ENCODE data around the gene SEPHS1. TPM values are rescaled to one million over a fixed set of nuclear protein-coding genes. Genes with fewer than 3 reads are reported as not detected.

Gene SEPHS1
- total and polyA plus RNA-seq, 2 experiments from 2014 or later: 45.9 to 52.8 TPM

- Histone ChIP-seq H3K79me2 (no peaks in the 10 kb centered on the region), H3K4me2 (no peak overlapping the region), H3K4me3 (no peak overlapping the region), H3K27me3 (no peaks in the 10 kb centered on the region), H4K20me1 (ENCODE audit: insufficient read depth, poor library complexity, severe bottlenecking) (no peaks in the 10 kb centered on the region), H3K4me1 (ENCODE audit: insufficient read depth) (no peaks in the 10 kb centered on the region), H2AFZ (no peak overlapping the region), H3K27ac (no peak overlapping the region), H3K9me3 (ENCODE audit: low read depth) (no peaks in the 10 kb centered on the region), H3K9me2 (replicated peaks; ENCODE audit: insufficient read depth) (no peaks in the 10 kb centered on the region), H3K36me3 (replicated peaks; ENCODE audit: insufficient read depth, low read depth) (no peaks in the 10 kb centered on the region)
- 97% methylated on average over 24 of the region's 24 CpGs for WGBS (ENCODE audit: low lambda C conversion rate, missing lambda C conversion rate)
- no peak for TF ChIP-seq EZH2phosphoT487 (IDR thresholded peaks at IDR 0.05; ENCODE audit: low read depth, severe bottlenecking, unreplicated experiment)
- TF ChIP-seq CTCF (IDR thresholded peaks at IDR 0.05; ENCODE audit: poor library complexity): no peak
- TF ChIP-seq EZH2 (IDR thresholded peaks at IDR 0.05; ENCODE audit: borderline replicate concordance): no peak
- DNase-seq (ENCODE audit: low spot score): no peak
Measured at GRCh38 chr10:13322615-13323148, 25.4 kb downstream of the SEPHS1 start.

GRCh38 chr10:13321576-13321975 is 26.5 kb downstream of the SEPHS1 start:
- 93% methylated on average over 13 of the region's 13 CpGs for WGBS (ENCODE audit: low lambda C conversion rate, missing lambda C conversion rate)
- no peak for DNase-seq (ENCODE audit: low spot score)
- H3K4me2 ChIP-seq: no peak overlapping the region
- TF ChIP-seq CTCF (IDR thresholded peaks at IDR 0.05; ENCODE audit: poor library complexity) (no peak), EZH2phosphoT487 (IDR thresholded peaks at IDR 0.05; ENCODE audit: low read depth, severe bottlenecking, unreplicated experiment) (no peak), EZH2 (IDR thresholded peaks at IDR 0.05; ENCODE audit: borderline replicate concordance) (no peak)
- H3K9me2 ChIP-seq (replicated peaks; ENCODE audit: insufficient read depth): no peaks in the 10 kb centered on the region
- no peaks in the 10 kb centered on the region for H4K20me1 ChIP-seq (ENCODE audit: insufficient read depth, poor library complexity, severe bottlenecking)
- H3K27ac ChIP-seq: no peak overlapping the region
- H3K36me3 ChIP-seq (replicated peaks; ENCODE audit: insufficient read depth, low read depth): no peaks in the 10 kb centered on the region
- no peak overlapping the region for H2AFZ ChIP-seq
- H3K4me3 ChIP-seq: no peak overlapping the region
- no peaks in the 10 kb centered on the region for H3K79me2 ChIP-seq
- H3K27me3 ChIP-seq: no peaks in the 10 kb centered on the region
- no peaks in the 10 kb centered on the region for H3K4me1 ChIP-seq (ENCODE audit: insufficient read depth)
- no peaks in the 10 kb centered on the region for H3K9me3 ChIP-seq (ENCODE audit: low read depth)

GRCh38 chr10:13319166-13319565 is 28.9 kb downstream of the SEPHS1 start:
- TF ChIP-seq EZH2phosphoT487 (IDR thresholded peaks at IDR 0.05; ENCODE audit: low read depth, severe bottlenecking, unreplicated experiment) (no peak), CTCF (IDR thresholded peaks at IDR 0.05; ENCODE audit: poor library complexity) (no peak), EZH2 (IDR thresholded peaks at IDR 0.05; ENCODE audit: borderline replicate concordance) (no peak)
- no peak overlapping the region for H3K4me3 ChIP-seq
- no peak overlapping the region for H3K27ac ChIP-seq
- H3K4me1 ChIP-seq (ENCODE audit: insufficient read depth): no peaks in the 10 kb centered on the region
- H4K20me1 ChIP-seq (ENCODE audit: insufficient read depth, poor library complexity, severe bottlenecking): no peaks in the 10 kb centered on the region
- H3K4me2 ChIP-seq: no peak overlapping the region
- no peaks in the 10 kb centered on the region for H3K9me2 ChIP-seq (replicated peaks; ENCODE audit: insufficient read depth)
- no peaks in the 10 kb centered on the region for H3K36me3 ChIP-seq (replicated peaks; ENCODE audit: insufficient read depth, low read depth)
- no peak for DNase-seq (ENCODE audit: low spot score)
- H3K79me2 ChIP-seq: no peaks in the 10 kb centered on the region
- no peak overlapping the region for H2AFZ ChIP-seq
- H3K27me3 ChIP-seq: no peaks in the 10 kb centered on the region
- 94% methylated on average over 7 of the region's 7 CpGs for WGBS (ENCODE audit: low lambda C conversion rate, missing lambda C conversion rate)
- H3K9me3 ChIP-seq (ENCODE audit: low read depth): no peaks in the 10 kb centered on the region
